Renal cortical epithelial cell (primary cell): ENCODE results near the gene TAS2R39. TPM values are rescaled to one million over a fixed set of nuclear protein-coding genes. Genes with fewer than 3 reads are reported as not detected.

ENCODE experiments used
- DNase-seq: peaks from one replicate; pipeline ENCODE4 v3.0.0-alpha.2; 2011; ENCODE audit warnings: low read depth
- total RNA-seq: library from RNA; depleted of rRNA; stranded (reverse); fragments of >200 nt; gene quantifications from 2 replicates; pipeline ENCODE4 v1.2.3, GENCODE V29; 2014

Gene TAS2R39
- total RNA-seq, 1 donor from 2014 or later, result not detected

DNA sequence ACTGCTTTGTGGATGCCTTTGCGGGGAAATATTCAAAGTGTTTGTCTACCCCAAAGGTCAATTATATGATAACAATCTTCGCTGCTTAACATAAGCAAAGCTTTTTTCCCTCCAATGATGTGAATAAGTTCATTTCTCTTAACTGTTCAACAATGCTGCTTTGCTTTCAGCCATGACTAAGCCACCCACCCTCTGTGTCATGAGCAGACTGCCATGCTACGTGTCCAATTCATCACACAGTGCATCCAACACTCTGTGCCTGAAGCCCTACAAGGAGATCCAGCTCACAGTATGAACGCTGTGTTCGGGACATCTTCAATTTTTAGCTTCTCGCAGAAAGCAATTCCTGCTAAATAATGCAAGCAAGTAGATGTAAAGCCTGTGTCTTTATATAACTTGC, 32.9 kb downstream of the TAS2R39 start:
- DNase-seq, result no peak

DNA sequence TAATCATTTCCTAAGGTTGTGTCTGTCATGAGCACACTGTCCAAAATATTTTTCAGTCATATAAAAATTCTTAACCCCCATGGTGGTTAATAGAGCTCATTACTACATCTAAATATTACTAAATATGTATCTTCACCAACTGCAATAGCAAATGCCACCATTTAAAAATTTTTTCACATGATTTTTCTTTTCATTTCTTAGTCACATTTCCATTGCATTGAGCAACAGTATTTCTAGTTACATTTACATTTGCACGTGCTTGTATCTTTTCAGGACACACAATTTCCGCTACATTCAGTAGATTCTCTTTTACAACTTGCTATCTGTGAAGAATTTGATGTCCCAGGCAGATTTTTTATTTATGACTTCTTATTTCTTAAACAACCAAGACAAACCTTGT, 33.5 kb downstream of the TAS2R39 start:
- no peak for DNase-seq

DNA sequence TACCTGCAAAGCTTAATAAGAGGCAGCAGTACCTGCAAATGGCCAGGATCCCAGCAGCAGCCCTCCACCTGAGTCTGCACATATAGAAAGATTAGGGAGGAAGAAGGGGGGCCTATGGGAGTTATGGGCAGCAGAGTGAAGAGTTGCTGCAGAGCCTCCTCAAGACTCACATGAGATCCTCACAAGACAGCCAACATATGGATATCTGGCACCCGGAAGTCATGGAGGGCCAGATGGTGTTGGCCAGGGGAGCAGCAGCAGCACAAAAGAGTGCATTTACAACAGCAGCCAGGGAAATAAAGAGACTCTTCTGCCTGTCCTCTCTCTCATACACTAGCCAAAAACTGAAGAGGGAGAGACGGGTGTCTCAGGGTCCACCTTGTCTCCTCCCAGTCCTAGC, 34.6 kb downstream of the TAS2R39 start:
- DNase-seq, result no peak

DNA sequence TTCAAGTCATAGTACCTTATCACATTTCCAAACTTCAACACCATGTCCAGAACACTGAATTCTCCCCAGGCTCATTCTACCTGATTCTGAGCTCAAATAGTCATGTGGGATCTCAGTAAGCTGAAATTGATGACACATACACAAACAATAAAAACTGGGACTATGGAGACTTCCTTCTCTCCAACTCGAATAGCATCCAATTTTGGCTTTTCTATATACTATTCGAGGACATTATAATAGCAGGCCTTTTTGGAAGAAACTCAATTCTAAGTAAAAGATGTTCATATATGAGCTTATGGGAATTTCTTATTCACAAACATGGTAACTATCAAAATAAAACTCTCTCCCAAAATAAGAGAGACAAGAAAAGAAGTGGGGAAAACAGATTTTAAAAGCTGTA, 38.1 kb downstream of the TAS2R39 start:
- DNase-seq, result no peak

DNA sequence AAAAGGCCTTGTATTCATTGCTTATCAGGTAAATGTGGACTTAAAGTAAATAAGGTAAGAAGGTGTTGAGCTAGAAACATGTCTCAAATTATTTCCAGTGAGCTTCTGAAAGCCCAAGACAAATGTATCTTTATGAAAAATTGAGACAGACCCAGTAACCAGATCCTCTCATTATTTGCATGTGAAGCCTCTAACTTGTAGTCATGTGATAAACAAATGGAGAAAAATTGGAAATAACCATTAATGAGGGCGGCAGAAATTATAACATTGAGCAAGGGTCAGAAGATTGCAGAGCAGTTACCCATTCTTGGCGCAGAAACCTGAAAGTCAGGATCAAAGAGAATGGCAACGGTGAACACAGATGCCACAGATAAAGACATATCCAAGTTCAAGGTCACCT, 38.5 kb downstream of the TAS2R39 start, which contains the start of gene TAS2R40:
Gene TAS2R40, plus strand, starts transcription at position 301 of the 400 bp plus-strand sequence. Its CDS starts 42 bp downstream, at position 343.
- DNase-seq, result no peak

DNA sequence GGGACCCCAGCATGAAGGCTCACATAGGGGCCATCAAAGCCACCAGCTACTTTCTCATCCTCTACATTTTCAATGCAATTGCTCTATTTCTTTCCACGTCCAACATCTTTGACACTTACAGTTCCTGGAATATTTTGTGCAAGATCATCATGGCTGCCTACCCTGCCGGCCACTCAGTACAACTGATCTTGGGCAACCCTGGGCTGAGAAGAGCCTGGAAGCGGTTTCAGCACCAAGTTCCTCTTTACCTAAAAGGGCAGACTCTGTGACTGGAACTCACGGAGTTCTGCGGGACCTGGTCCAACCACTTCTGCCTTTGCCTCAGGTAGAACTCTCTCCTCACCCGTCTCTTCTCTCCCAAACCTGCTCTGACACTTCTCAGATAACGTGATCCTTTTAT, 39.6 kb downstream of the TAS2R39 start:
- DNase-seq, result no peak

DNA sequence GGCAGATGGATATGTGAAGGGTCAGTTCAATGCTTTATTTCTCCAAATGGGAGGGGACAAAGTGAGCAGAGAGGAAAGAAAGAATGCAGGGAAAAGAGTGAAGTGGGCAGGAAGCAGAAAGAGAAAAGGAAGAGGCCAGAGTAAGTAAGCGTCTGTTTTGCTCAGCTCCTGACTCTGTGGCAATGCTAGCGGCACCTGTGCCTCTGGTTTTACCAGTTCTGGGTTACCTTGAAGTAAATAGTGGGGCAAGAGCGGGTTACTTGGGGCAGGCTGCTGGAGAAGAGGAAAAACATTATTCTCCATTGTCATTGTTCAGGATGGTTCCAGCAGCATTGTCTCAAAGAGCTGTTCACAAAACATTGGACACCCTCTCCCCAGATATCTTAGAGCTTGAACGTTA, 40.6 kb downstream of the TAS2R39 start:
- no peak for DNase-seq

DNA sequence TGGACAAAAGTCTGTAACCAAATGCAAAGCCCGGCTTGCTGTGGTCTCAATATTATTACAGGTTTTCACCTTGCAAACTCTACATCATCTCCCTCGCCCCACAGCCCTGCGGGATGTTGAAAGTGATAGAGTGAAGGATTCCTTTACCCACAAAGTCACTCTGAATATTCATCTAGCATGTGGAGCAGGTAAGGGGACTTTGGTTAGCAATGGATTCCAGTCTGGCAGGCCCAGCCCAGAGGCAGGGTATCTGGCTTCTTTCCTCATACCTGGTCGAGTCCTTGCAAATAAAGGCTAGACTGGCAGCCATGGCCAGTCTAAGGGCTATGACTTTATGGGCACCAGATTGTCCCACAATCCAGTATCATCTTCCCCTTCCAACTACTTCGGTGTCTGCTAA, 41.8 kb downstream of the TAS2R39 start:
- no peak for DNase-seq

DNA sequence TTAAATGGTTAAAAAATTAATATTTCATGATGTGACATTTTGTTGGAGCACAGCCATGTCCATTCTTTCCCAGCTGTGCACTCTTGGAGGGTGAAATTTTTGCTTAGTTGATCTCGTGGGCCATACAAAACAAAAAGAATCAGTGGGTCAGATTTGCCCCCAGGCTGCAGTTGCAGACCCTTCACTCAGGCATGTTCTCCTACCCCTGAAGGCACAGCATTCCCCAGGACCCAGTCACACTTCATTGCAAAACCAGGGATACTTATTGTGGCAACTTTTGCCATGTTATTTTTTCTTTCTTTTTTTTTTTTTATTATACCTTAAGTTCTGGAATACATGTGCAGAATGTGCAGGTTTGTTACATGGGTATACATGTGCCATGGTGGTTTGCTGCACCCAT, 44.6 kb downstream of the TAS2R39 start:
- DNase-seq, result no peak

DNA sequence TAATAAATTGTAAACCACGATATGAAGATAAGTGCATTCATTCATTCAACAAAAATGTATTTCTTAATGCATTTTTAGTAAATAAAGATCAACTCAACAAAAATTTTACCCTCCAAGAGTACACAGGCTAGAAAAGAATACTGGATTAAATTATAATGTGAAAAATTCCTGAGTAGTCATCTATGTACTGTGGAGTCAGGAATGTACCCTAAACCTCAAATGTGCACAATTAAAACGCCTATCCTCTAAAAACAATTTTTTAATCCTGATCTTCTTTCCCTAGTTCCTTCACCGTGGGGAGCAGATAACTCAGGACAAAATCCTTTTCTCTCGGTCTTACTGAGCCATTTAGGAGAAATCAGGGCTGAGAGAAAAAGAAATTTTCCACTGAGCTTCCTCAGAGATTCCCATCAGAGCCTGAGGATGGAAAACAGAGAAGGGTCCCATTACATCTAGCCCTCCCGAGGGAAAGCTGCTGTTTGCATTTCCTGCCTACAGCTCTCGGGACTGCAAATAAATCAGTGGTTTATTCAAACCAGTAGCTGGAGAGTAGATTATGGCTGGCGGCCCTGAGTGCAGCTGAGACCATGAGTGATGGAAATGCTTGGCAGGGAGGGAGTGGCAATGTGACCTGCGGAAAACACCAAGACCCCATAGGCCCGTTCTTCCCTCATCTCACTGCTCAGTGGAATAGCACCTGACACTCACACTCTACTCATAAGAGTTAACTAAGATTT, 46.0 kb downstream of the TAS2R39 start:
- no peak for DNase-seq

DNA sequence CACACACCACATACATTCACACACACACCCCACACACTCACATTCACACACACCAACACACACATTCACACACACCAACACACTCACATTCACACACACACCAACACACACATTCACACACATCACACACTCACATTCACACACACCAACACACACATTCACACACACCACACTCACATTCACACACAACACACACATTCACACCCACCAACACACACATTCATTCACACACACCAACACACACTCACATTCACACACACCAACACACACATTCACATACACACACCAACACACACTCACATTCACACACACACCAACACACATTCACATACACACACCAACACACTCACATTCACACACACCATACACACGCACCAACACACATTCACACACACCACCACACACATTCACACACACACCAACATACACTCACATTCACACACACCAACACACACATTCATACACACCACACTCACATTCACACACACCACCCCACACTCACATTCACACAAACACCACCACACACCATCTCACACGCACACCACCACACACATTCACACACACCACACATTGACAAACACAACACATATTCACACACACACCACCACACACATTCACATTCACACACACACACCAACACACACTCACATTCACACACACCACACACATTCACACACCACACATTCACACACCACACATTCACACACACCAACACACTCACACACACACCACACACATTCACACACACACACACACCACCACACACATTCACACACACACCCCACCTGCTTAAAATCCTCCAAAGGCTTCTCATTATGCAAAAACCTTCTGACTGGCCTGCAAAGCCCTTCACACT, 47.6 kb downstream of the TAS2R39 start:
- no peak for DNase-seq

Other genes starting within 250 kb of the TAS2R39 start
- gene TRPV5, start 249.7 kb upstream of the TAS2R39 start, total RNA-seq, result not detected in 2 replicates
- gene LLCFC1, start 243.9 kb upstream of the TAS2R39 start, total RNA-seq, result not detected in 2 replicates
- 0.20 TPM in 1 of 2 replicates, not detected in the other for gene KEL, start 221.1 kb upstream of the TAS2R39 start, total RNA-seq
- gene OR9A2, start 156.3 kb upstream of the TAS2R39 start, total RNA-seq, result not detected in 2 replicates
- not detected in 2 replicates for gene OR6V1, start 131.1 kb upstream of the TAS2R39 start, total RNA-seq
- not detected in 2 replicates for gene PIP, start 51.3 kb upstream of the TAS2R39 start, total RNA-seq
- not detected in 2 replicates for gene TAS2R40, start 38.6 kb downstream of the TAS2R39 start, total RNA-seq
- gene GSTK1, start 80.0 kb downstream of the TAS2R39 start, total RNA-seq, result 123 and 150 TPM in 2 replicates
- 48.2 and 70.5 TPM in 2 replicates for gene TMEM139, start 101.5 kb downstream of the TAS2R39 start, total RNA-seq
- gene CASP2, start 104.9 kb downstream of the TAS2R39 start, total RNA-seq, result 8.7 and 19.0 TPM in 2 replicates
- not detected in 2 replicates for gene CLCN1, start 132.7 kb downstream of the TAS2R39 start, total RNA-seq
- 1.0 and 4.2 TPM in 2 replicates for gene FAM131B, start 179.3 kb downstream of the TAS2R39 start, total RNA-seq
- 14.4 and 92.3 TPM in 2 replicates for gene ZYX, start 197.9 kb downstream of the TAS2R39 start, total RNA-seq
- gene EPHA1, start 225.4 kb downstream of the TAS2R39 start, total RNA-seq, result 4.8 and 13.7 TPM in 2 replicates